ENCODE results near the gene DGLUCY.
"Not testable (repeated sequence)": the region's sequence is repeated elsewhere in the genome, so short reads cannot be mapped to it uniquely, and the experiment has no call there.

Gene DGLUCY

DNA sequence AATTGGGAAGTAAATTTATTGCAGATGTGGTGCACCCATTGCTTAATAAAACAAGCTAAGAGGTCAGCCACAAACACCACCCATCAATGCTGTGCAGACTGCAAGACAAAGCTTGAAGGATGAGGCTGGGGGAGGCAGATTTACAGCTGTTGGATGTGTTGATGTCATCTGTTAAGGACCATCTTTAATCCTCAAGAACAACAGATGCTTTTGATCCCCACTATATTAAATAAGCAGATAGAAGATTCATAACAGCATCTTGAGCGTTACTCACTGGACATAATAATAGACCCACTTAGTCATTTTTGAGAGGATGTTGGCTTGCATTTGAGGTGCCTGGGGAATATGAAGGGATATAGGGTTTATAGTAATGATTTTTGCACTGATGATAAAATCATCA lies 71.8 kb downstream of the DGLUCY start:
- H3K36me3 ChIP-seq (ENCODE audit: control insufficient read depth, insufficient read depth, low read length) = peaks cover 2% of the 10 kb centered on the region
- H3K27ac ChIP-seq (ENCODE audit: low read depth, low read length, severe bottlenecking) = no peak overlapping the region
- H3K4me1 ChIP-seq (ENCODE audit: control insufficient read depth, insufficient read depth, low read length, poor library complexity, severe bottlenecking) = no peaks in the 10 kb centered on the region
- no peak overlapping the region for H3K4me3 ChIP-seq (ENCODE audit: extremely low read depth, insufficient read depth, low read length, poor library complexity, severe bottlenecking)
- no CpG with 5 or more reads among the region's 1 CpG for WGBS, 2 experiments (ENCODE audit: insufficient coverage in 2 of 2)
- no peaks in the 10 kb centered on the region for H3K9me3 ChIP-seq (ENCODE audit: control insufficient read depth, low read length)

DNA sequence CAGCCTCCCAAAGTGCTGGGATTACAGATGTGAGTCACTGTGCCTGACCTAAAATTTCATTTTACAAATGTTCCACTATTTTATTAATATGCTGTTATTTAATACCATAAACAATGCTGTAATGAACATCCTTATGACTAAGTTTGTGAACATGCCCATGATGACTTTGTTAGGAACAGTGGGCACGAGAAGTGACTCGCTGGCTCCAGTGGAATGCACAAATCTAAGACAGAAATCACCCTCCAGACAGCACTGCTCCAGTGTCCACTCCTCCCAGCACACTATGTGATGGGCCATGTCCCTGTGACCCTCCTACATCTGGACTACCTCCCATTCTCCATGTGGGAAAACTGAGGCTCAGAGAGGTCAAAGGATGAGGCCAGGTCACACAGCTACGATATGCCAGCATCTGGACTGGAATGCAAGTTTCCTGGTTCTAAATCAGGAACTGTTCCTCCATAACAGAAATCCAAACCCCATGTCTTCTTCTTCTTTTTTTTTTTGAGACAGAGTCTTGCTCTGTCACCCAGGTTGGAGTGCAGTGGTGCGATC lies 72.7 kb downstream of the DGLUCY start:
- Histone ChIP-seq H3K4me3 (ENCODE audit: extremely low read depth, insufficient read depth, low read length, poor library complexity, severe bottlenecking) (no peak overlapping the region), H3K36me3 (ENCODE audit: control insufficient read depth, insufficient read depth, low read length) (peaks cover 2% of the 10 kb centered on the region), H3K27ac (ENCODE audit: low read depth, low read length, severe bottlenecking) (no peak overlapping the region), H3K9me3 (ENCODE audit: control insufficient read depth, low read length) (no peaks in the 10 kb centered on the region), H3K4me1 (ENCODE audit: control insufficient read depth, insufficient read depth, low read length, poor library complexity, severe bottlenecking) (no peaks in the 10 kb centered on the region)
- 87 to 92% methylated on average over 3 to 4 of the region's 4 CpGs for WGBS, 2 experiments (ENCODE audit: insufficient coverage in 2 of 2)

DNA sequence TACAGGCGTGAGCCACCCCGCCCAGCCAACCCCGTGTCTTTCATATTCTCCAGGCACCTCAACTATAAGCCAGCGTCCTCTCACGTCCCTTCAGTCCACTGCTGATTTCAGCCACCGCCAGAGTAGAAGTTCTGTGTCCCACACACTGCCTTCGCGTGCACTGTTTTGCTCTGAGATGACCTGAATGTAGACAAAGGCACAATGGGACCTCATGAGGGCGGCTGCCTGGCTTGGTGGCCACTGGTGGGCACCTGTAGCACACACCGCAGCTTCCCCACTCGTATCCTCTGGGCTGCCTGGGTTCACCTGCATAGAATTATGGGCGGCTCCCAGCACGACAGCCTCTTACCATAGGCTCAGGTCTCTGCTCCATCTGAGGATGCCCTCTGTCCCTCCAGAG lies 73.4 kb downstream of the DGLUCY start:
- 93 to 94% methylated on average over 13 of the region's 13 CpGs for WGBS, 2 experiments (ENCODE audit: insufficient coverage in 2 of 2)
- H3K36me3 ChIP-seq (ENCODE audit: control insufficient read depth, insufficient read depth, low read length) = peaks cover 2% of the 10 kb centered on the region
- H3K4me1 ChIP-seq (ENCODE audit: control insufficient read depth, insufficient read depth, low read length, poor library complexity, severe bottlenecking) = no peaks in the 10 kb centered on the region
- H3K9me3 ChIP-seq (ENCODE audit: control insufficient read depth, low read length) = no peaks in the 10 kb centered on the region
- no peak overlapping the region for H3K27ac ChIP-seq (ENCODE audit: low read depth, low read length, severe bottlenecking)
- no peak overlapping the region for H3K4me3 ChIP-seq (ENCODE audit: extremely low read depth, insufficient read depth, low read length, poor library complexity, severe bottlenecking)

DNA sequence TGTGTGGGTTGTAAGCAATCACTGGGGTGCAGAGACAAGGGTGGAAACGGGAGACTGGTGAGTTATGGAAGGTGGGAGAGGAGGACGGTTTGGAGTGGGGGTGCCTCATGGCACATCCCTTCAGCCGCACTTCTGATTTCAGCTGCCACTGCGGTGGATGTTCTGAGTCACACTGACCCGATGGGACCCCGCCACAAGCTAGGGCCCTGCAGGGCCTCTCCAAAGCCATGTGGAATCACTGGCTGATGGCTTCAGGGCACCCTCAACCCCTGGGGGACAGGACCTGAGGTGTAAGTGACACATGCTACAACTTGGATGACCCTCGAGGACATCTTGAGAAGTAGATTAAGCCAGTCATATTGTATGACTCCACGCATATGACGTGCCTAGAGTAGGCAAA lies 77.0 kb downstream of the DGLUCY start:
- Histone ChIP-seq H3K36me3 (ENCODE audit: control insufficient read depth, insufficient read depth, low read length) (no peaks in the 10 kb centered on the region), H3K9me3 (ENCODE audit: control insufficient read depth, low read length) (no peaks in the 10 kb centered on the region), H3K4me3 (ENCODE audit: extremely low read depth, insufficient read depth, low read length, poor library complexity, severe bottlenecking) (no peak overlapping the region), H3K27ac (ENCODE audit: low read depth, low read length, severe bottlenecking) (no peak overlapping the region), H3K4me1 (ENCODE audit: control insufficient read depth, insufficient read depth, low read length, poor library complexity, severe bottlenecking) (no peaks in the 10 kb centered on the region)
- 87 to 97% methylated on average over 8 to 9 of the region's 9 CpGs for WGBS, 2 experiments (ENCODE audit: insufficient coverage in 2 of 2)

DNA sequence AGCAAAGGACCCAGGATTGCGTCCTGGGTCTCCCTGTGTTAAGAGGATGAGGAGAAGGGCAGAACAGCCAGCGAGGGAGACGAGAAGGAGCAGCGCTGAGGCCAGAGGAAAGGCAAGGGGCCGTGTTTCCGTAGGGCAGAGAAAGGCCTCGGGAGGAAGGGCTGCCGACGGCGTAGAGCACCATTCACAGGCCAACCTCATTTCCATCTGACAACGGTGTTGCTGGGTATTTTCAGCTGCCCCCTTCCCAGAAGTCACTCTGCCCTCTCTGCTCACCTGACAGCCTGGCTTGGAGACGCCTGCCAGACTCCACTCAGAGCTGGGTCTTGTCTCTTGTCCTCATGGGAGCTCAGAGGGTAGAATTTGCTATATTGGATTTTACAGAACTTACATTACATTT lies 79.2 kb downstream of the DGLUCY start:
- H3K4me1 ChIP-seq (ENCODE audit: control insufficient read depth, insufficient read depth, low read length, poor library complexity, severe bottlenecking) = no peaks in the 10 kb centered on the region
- no peak overlapping the region for H3K4me3 ChIP-seq (ENCODE audit: extremely low read depth, insufficient read depth, low read length, poor library complexity, severe bottlenecking)
- no peaks in the 10 kb centered on the region for H3K9me3 ChIP-seq (ENCODE audit: control insufficient read depth, low read length)
- WGBS, 2 experiments (ENCODE audit: insufficient coverage in 2 of 2) = 84 to 87% methylated on average over 9 to 11 of the region's 12 CpGs
- H3K36me3 ChIP-seq (ENCODE audit: control insufficient read depth, insufficient read depth, low read length) = no peaks in the 10 kb centered on the region
- H3K27ac ChIP-seq (ENCODE audit: low read depth, low read length, severe bottlenecking) = no peak overlapping the region

DNA sequence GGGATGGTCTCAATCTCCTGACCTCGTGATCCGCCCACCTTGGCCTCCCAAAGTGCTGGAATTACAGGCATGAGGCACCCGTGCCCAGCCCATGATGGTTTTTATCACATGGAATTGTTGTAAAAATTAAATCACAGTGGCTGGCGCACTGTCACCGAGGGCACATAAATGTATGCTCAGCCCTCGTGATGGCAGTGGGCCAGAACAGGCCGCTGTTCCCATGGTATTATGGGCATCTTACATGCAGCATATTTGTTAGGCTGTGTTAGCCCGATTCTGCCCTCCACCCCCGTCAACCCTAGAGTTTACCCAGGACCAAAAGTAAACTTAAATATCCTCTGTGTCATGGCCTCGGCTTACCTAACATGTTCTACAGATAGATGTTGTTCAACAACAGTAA lies 82.0 kb downstream of the DGLUCY start:
- Histone ChIP-seq H3K27ac (ENCODE audit: low read depth, low read length, severe bottlenecking) (no peak overlapping the region), H3K4me1 (ENCODE audit: control insufficient read depth, insufficient read depth, low read length, poor library complexity, severe bottlenecking) (no peaks in the 10 kb centered on the region), H3K36me3 (ENCODE audit: control insufficient read depth, insufficient read depth, low read length) (peaks cover 8% of the 10 kb centered on the region), H3K4me3 (ENCODE audit: extremely low read depth, insufficient read depth, low read length, poor library complexity, severe bottlenecking) (no peak overlapping the region), H3K9me3 (ENCODE audit: control insufficient read depth, low read length) (peaks cover 3% of the 10 kb centered on the region)
- WGBS, 2 experiments (ENCODE audit: insufficient coverage in 2 of 2) = 94 to 97% methylated on average over 9 to 10 of the region's 10 CpGs

DNA sequence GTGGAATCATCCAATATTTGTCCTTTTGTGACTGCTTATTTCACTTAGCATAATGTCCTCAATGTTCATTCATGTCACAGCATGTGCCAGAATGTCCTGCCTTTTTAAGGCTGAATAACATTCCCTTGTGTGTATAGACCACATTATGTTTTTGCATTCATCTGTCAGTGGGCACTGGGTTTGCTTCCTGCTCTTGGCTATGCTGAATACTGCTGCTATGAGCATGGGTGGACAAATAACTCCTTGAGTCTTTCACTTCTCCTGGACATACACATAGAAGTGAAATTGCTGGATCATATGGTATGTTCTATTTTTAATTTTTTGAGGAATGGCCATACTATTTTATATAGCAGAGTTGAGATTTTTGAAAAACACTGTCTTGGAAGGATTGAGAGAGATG lies 83.8 kb downstream of the DGLUCY start:
- peaks cover 8% of the 10 kb centered on the region for H3K36me3 ChIP-seq (ENCODE audit: control insufficient read depth, insufficient read depth, low read length)

DNA sequence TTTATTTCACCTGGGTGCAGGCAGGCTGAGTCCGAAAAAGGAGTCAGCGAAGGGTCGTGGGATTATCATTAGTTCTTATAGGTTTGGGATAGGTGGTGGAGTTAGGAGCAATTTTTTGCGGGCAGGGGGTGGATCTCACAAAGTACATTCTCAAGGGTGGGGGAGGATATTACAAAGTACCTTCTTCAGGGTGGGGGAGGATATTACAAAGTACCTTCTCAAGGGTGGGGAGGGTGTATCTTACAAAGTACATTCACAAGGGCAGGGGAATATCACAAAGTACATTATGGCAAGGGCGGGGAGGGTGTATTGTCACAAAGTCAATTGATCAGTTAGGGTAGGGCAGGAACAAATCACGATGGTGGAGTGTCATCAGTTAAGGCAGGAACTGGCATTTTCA lies 86.9 kb downstream of the DGLUCY start:
- WGBS, 2 experiments (ENCODE audit: insufficient coverage in 2 of 2) = 88 to 97% methylated on average over 3 to 5 of the region's 6 CpGs
- H3K4me1 ChIP-seq (ENCODE audit: control insufficient read depth, insufficient read depth, low read length, poor library complexity, severe bottlenecking); H3K27ac ChIP-seq (ENCODE audit: low read depth, low read length, severe bottlenecking); H3K36me3 ChIP-seq (ENCODE audit: control insufficient read depth, insufficient read depth, low read length); H3K4me3 ChIP-seq (ENCODE audit: extremely low read depth, insufficient read depth, low read length, poor library complexity, severe bottlenecking); H3K9me3 ChIP-seq (ENCODE audit: control insufficient read depth, low read length): not testable (repeated sequence)

More for the DNA sequence above, 83.8 kb downstream of the DGLUCY start:
- Histone ChIP-seq H3K27ac (ENCODE audit: low read depth, low read length, severe bottlenecking) (no peak overlapping the region), H3K4me3 (ENCODE audit: extremely low read depth, insufficient read depth, low read length, poor library complexity, severe bottlenecking) (no peak overlapping the region), H3K9me3 (ENCODE audit: control insufficient read depth, low read length) (peaks cover 4% of the 10 kb centered on the region), H3K4me1 (ENCODE audit: control insufficient read depth, insufficient read depth, low read length, poor library complexity, severe bottlenecking) (peaks cover 3% of the 10 kb centered on the region)

DNA sequence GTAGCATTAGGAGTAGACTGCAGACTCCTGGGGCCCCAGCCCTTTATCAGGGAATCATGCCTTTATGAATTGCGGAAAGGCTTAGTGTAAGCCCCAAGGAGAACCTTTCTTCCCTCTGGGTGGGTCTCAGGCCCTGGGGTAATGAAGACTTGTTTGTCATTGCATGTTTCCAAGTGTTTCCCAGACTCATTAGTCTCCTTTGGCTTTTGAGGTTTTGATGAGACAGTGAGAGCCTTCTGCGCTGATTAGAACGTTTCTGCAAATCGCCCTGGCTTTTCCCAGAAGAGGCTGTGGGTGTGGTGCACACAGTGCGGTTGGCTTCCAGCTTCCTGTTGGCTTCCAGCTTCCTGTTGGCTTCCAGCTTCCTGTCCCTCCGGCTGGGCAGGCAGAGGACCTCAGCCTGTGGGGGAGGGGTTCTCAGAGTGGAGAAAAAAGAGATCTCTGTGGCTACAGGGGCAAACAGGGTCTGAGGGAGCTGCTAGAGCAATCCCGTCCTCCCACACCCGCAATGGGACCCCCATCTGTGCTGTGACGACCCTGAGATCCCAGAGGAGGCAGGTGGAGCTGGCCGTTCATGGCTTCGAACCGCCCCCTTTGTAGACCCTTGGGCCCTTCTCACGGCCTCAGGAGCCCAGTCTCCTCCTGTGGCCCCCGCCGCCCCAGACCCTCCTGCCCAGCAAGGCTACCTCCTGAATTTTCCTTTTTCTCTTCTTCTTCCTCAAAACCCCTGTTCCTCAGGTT lies 88.5 kb downstream of the DGLUCY start:
- H3K9me3 ChIP-seq (ENCODE audit: control insufficient read depth, low read length) = peaks cover 4% of the 10 kb centered on the region
- WGBS, 2 experiments (ENCODE audit: insufficient coverage in 2 of 2) = 85 to 90% methylated on average over 11 to 13 of the region's 15 CpGs

DNA sequence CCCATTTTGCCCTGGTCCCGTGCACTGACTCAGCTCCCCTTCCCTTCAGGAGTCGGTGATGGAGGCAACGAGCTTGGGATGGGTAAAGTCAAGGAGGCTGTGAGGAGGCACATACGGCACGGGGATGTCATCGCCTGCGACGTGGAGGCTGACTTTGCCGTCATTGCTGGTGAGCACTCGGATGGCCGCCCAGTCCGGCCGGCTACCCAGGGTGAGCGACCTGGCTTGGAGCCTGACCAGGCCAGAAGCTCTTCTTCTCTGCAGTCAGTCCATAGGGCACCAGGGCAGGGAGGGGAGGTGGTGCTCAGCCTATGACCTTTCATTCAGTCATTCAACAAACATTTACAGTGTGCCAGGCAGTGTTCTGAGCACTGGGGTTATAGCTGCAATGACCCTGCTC lies 90.8 kb downstream of the DGLUCY start:
- Histone ChIP-seq H3K27ac (ENCODE audit: low read depth, low read length, severe bottlenecking) (no peak overlapping the region), H3K4me3 (ENCODE audit: extremely low read depth, insufficient read depth, low read length, poor library complexity, severe bottlenecking) (no peak overlapping the region), H3K36me3 (ENCODE audit: control insufficient read depth, insufficient read depth, low read length) (peaks cover 5% of the 10 kb centered on the region), H3K4me1 (ENCODE audit: control insufficient read depth, insufficient read depth, low read length, poor library complexity, severe bottlenecking) (peaks cover 8% of the 10 kb centered on the region), H3K9me3 (ENCODE audit: control insufficient read depth, low read length) (peaks cover 4% of the 10 kb centered on the region)
- WGBS, 2 experiments (ENCODE audit: insufficient coverage in 2 of 2) = 97 to 98% methylated on average over 11 to 14 of the region's 14 CpGs

More for the DNA sequence above, 88.5 kb downstream of the DGLUCY start:
- Histone ChIP-seq H3K27ac (ENCODE audit: low read depth, low read length, severe bottlenecking) (peak overlapping the region; percentile 45), H3K4me3 (ENCODE audit: extremely low read depth, insufficient read depth, low read length, poor library complexity, severe bottlenecking) (no peak overlapping the region), H3K4me1 (ENCODE audit: control insufficient read depth, insufficient read depth, low read length, poor library complexity, severe bottlenecking) (peaks cover 8% of the 10 kb centered on the region), H3K36me3 (ENCODE audit: control insufficient read depth, insufficient read depth, low read length) (peaks cover 8% of the 10 kb centered on the region)

DNA sequence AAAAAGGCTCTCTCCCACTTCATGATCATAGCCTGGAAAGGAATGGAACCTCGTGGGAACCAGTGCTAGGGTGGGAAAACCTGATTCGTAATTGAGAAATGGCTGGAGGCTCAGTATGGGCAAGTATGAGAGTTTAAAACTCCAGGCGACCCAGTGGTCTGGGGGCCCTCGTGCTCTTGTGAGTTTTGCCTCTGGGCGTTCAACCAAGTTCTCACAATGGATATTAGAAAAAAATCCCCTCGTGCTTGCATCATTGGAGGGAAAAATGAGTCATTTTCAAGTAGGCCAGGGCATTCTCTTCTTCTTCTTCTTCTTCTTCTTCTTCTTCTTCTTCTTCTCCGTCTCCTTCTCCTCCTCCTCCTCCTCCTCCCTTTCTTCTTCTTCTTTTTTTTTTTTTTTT lies 91.6 kb downstream of the DGLUCY start:
- Histone ChIP-seq H3K4me1 (ENCODE audit: control insufficient read depth, insufficient read depth, low read length, poor library complexity, severe bottlenecking) (peaks cover 8% of the 10 kb centered on the region), H3K36me3 (ENCODE audit: control insufficient read depth, insufficient read depth, low read length) (no peaks in the 10 kb centered on the region), H3K4me3 (ENCODE audit: extremely low read depth, insufficient read depth, low read length, poor library complexity, severe bottlenecking) (no peak overlapping the region), H3K27ac (ENCODE audit: low read depth, low read length, severe bottlenecking) (no peak overlapping the region), H3K9me3 (ENCODE audit: control insufficient read depth, low read length) (peaks cover 4% of the 10 kb centered on the region)
- 92 to 100% methylated on average over 2 of the region's 7 CpGs for WGBS, 2 experiments (ENCODE audit: insufficient coverage in 2 of 2)

Measured in mesodermal cell (in vitro differentiated cells).